ENCODE measurements around the gene PSEN1. TPM values are rescaled to one million over a fixed set of nuclear protein-coding genes. Genes with fewer than 3 reads are reported as not detected.

PSEN1 gene
- total RNA-seq, 4 donors from 2014 or later = 39.6 to 77.6 (median 47.4) TPM

GRCh38 chr14:73237219-73237785 lies 101.0 kb downstream of the PSEN1 start, which contains the start of gene PAPLN:
Gene PAPLN, plus strand, starts transcription at chr14:73237506. Its CDS starts 2,273 bp downstream, at chr14:73239779.
- peak within 1 kb of the TSS; percentile 65 to 97 (median 83) for H3K27ac ChIP-seq

GRCh38 chr14:73237786-73238423 lies 101.6 kb downstream of the PSEN1 start:
- no peak for TF ChIP-seq POLR2A (IDR thresholded peaks at IDR 0.05)
- no peak for TF ChIP-seq EP300 (IDR thresholded peaks at IDR 0.05)
- no peak for TF ChIP-seq CTCF (IDR thresholded peaks at IDR 0.05)
- Histone ChIP-seq H3K4me1 (peaks cover 0 to 85% (median 57%) of the 10 kb centered on the region in 4 donors), H3K4me3 (peak overlapping the region; percentile 61 to 86 (median 70)), H3K9me3 (no peaks in the 10 kb centered on the region), H3K27me3 (peaks cover 0 to 13% of the 10 kb centered on the region in 2 donors), H3K36me3 (no peaks in the 10 kb centered on the region), H3K27ac (peak overlapping the region; percentile 65 to 97 (median 83))
- WGBS, 2 donors = 0 to 3% methylated on average over 12 to 18 of the region's 73 CpGs
- DNase-seq (ENCODE audit: low spot score in 2 of 2) = peak in 1 of 2 donors; percentile 8

More at GRCh38 chr14:73237219-73237785, 101.0 kb downstream of the PSEN1 start, which contains the start of gene PAPLN:
- peaks cover 0 to 13% of the 10 kb centered on the region in 2 donors for H3K27me3 ChIP-seq
- DNase-seq (ENCODE audit: low spot score in 2 of 2) = peak; percentile 36 to 44
- WGBS, 2 donors = 4 to 9% methylated on average over 29 to 42 of the region's 48 CpGs
- H3K36me3 ChIP-seq = no peaks in the 10 kb centered on the region
- H3K4me1 ChIP-seq = peaks cover 0 to 85% (median 54%) of the 10 kb centered on the region in 4 donors
- TF ChIP-seq EP300 (IDR thresholded peaks at IDR 0.05) (no peak), POLR2A (IDR thresholded peaks at IDR 0.05) (no peak), CTCF (IDR thresholded peaks at IDR 0.05) (no peak)
- peak within 1 kb of the TSS; percentile 61 to 86 (median 70) for H3K4me3 ChIP-seq
- H3K9me3 ChIP-seq = no peaks in the 10 kb centered on the region

- Histone ChIP-seq H3K4me3 (peak overlapping the region; percentile 61 to 86 (median 70)), H3K27me3 (peaks cover 0 to 13% of the 10 kb centered on the region in 2 donors), H3K27ac (peak overlapping the region; percentile 65 to 97 (median 83)), H3K36me3 (no peaks in the 10 kb centered on the region), H3K9me3 (no peaks in the 10 kb centered on the region), H3K4me1 (peaks cover 0 to 85% (median 61%) of the 10 kb centered on the region in 4 donors)
- TF ChIP-seq CTCF (IDR thresholded peaks at IDR 0.05) (no peak), POLR2A (IDR thresholded peaks at IDR 0.05) (no peak), EP300 (IDR thresholded peaks at IDR 0.05) (no peak)
- DNase-seq (ENCODE audit: low spot score in 2 of 2) = peak in 1 of 2 donors; percentile 14
- WGBS, 2 donors = 27 to 29% methylated on average over 9 to 10 of the region's 10 CpGs
Measured at GRCh38 chr14:73238424-73238852, 102.1 kb downstream of the PSEN1 start.

- H3K9me3 ChIP-seq = no peaks in the 10 kb centered on the region
- H3K4me3 ChIP-seq = peak overlapping the region; percentile 49 to 73 (median 64)
- H3K36me3 ChIP-seq = no peaks in the 10 kb centered on the region
- peak overlapping the region in 2 of 4 donors; percentile 79 to 97 for H3K27ac ChIP-seq
- WGBS, 2 donors = 61 to 70% methylated on average over 11 of the region's 11 CpGs
- H3K4me1 ChIP-seq = peaks cover 0 to 84% (median 61%) of the 10 kb centered on the region in 4 donors
- H3K27me3 ChIP-seq = peaks cover 0 to 13% of the 10 kb centered on the region in 2 donors
- no peak for TF ChIP-seq EP300 (IDR thresholded peaks at IDR 0.05)
- peak in 1 of 2 donors; percentile 12 for DNase-seq (ENCODE audit: low spot score in 2 of 2)
Measured at GRCh38 chr14:73238941-73239340, 102.6 kb downstream of the PSEN1 start.

- peaks cover 0 to 89% (median 64%) of the 10 kb centered on the region in 4 donors for H3K4me1 ChIP-seq
- TF ChIP-seq POLR2A (IDR thresholded peaks at IDR 0.05) (no peak), EP300 (IDR thresholded peaks at IDR 0.05) (peak in 1 of 2 donors; percentile 11)
- H3K27ac ChIP-seq = peak overlapping the region; percentile 23 to 79 (median 55)
- H3K9me3 ChIP-seq = no peaks in the 10 kb centered on the region
- peak overlapping the region; percentile 36 to 73 (median 55) for H3K4me3 ChIP-seq
- 10 to 20% methylated on average over 15 to 34 of the region's 48 CpGs for WGBS, 2 donors
- peaks cover 0 to 13% of the 10 kb centered on the region in 2 donors for H3K27me3 ChIP-seq
- DNase-seq (ENCODE audit: low spot score in 2 of 2) = peak; percentile 51 to 72
- H3K36me3 ChIP-seq = no peaks in the 10 kb centered on the region
Measured at GRCh38 chr14:73239393-73240241, 103.3 kb downstream of the PSEN1 start.

All from tibial nerve (tissue), 4 donors.